NCI-H1092 (cell line): ENCODE measurements around the gene LCP2.

Experiments
- DNase-seq: peaks from one replicate; lab custom pipeline; 2025; lab: John Stamatoyannopoulos, UW

Gene LCP2

DNA sequence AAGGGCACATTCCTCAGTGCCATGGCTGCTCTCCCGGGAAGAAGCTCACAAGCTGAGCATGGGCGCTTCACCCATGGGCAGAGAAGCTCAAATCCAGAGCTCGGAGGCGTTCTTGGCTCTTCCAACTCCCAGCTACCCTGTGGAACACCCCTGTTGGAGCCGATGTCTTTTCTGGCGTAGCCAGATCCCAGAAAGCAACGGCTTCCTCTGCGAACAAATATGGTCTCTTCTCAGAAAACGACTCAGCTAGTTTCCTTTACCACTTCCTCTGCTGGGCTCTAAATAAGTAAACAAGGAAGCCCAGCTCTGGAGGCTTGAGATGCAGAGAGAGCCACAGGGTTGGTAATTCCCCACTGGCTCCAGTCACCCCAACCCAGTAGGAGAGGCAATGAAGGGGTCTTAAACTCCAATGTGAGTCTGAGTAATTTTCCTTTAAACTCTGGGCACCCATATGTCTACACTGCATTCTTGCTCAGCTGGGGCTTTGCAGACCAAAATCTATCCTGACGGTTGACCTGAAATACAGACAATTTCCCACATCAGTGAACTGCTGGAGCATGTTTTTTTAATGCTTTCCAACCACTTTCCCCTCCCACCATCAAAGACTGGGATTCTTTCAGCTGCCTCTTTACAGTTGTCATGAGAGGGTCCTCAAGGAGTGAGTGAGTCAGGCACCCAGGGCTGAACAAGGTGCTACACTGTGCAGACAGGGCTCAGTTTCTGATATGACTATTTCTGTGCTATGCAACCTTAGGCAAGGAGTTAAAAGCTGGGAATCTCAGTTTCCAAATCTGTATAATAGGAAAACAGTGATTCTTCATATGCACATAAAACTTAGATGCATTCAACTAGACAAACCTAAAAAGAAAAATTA, at the start of gene LCP2:
LCP2 (minus strand) TSS at position 189 of the 874 bp plus-strand sequence; CDS start at position 23, 166 bp downstream.
- no peak for DNase-seq

DNA sequence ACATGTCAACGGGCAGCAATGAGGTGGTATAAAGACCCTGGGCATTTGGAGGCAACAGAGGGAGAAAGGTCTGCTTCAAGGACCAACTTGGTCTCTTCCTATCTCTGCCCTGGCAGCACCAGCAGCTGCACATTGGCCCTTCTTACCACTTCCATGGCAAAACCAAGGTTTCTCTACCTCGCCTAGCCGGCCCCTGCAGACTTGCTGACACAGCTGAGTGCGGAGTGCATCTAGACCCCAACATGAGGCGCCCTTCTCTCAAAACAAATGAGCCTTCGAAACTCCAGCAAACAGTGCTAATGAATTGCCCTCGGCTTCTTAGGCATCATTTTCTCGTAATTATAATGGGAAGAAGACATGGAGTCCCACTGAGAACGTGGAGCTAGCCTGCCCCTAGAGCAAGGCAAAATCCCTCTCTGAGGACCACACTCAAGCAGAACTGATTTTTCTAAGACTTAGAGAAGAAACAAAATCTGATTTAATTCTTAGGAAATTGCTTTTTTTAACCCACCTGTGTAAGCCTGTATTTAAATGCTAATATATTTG, 49.5 kb upstream of the LCP2 start:
- no peak for DNase-seq

DNA sequence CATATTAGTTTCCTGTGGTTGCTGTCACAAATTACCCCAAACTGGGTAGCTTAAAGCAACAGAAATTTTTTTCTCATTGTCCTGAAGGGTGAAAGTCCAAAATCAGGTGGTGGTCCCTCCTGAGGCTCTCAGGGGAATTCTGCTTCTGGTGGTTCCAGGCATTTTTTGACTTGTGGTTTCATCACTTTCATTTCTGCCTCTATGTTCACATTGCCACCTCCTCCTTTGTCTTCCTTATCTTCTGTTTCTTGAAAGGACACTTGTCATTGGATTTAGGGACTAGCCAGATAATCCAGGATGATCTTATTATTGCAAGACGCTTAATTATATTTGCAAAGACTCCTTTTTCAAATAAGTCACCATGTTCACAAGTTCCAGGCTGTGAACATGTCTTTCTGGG, 48.4 kb upstream of the LCP2 start:
- no peak for DNase-seq

DNA sequence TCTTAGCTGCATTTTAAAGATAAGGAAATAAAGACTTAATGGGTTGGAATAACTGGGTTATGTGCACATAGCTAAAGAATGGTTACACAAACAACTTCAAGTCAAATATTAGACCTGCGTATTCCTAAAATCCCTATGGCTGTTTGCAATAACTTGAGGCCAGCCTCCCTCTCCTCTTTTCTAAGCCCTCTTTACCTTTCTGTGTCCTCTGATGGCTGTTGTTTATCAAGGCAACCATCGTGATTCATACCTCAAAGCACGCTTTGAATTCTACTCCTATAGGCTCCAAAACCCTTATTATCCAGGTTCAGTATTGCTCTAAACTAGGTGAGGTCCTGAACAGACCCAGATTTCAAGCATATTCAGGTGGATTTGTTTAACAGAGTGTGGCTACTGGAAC, 45.6 kb upstream of the LCP2 start:
- DNase-seq, result no peak

DNA sequence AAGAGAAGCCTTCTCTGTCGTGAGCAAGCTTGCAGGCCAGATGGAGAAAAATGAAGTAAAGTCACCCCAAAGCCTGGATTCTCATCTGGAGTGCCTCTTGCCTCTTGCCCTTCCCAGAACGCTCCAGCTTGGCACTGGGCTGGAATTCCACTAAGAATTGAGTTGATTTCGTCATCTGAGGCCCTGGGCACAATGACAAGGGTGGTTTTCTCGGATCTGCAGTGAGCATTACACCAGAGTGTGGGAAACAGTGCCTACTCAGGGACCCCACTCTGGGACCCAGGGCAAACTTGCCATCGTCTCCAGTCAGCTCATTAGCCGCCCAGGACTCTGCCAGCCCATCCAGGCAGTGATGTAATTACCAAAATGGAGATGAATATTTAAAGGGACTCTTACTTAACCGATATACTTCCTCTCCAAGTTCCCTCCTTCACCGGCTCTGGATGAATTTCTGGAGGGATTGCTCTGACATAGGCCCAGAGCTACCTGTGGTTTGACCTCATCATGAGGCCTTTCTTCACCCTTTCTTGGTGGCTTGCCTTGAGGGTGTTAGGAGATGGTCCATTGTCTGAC, 44.7 kb upstream of the LCP2 start:
- no peak for DNase-seq

DNA sequence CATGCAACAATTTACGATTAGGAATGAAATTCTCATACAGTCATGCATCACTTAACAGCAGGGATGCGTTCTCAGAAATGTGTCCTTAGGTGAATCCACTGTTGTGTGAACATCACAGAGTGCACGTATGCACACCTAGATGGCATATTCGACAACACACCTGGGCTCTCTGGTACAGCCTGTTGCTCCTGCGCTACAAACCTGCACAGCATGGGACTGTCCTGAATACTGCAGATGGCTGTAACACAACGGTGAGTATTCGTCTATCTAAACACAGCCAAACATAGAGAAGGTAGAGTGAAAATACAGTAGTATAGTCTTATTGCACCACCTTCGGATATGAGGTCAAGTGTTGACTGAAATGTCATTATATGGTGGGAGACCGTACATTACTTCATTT, 44.0 kb upstream of the LCP2 start:
- DNase-seq, result no peak

DNA sequence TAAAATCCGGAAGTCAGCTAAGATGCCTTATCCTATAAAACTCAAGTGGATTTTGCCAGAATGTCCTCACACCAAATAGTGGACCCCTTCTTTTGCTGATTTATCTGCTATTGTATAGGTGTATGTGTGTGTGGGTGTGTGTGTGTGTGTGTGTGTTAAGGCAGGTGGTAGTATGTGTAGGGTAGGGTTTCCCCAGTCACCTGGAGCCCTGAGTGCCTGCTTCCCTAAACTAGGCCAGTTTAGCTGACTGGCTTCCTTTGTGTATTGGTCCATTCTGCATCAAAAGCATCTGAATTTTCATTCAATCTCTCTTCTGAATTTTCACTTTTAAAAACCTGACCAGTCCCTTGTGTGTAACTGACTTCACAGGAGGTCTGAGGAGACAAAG, 42.2 kb upstream of the LCP2 start:
- DNase-seq, result no peak

DNA sequence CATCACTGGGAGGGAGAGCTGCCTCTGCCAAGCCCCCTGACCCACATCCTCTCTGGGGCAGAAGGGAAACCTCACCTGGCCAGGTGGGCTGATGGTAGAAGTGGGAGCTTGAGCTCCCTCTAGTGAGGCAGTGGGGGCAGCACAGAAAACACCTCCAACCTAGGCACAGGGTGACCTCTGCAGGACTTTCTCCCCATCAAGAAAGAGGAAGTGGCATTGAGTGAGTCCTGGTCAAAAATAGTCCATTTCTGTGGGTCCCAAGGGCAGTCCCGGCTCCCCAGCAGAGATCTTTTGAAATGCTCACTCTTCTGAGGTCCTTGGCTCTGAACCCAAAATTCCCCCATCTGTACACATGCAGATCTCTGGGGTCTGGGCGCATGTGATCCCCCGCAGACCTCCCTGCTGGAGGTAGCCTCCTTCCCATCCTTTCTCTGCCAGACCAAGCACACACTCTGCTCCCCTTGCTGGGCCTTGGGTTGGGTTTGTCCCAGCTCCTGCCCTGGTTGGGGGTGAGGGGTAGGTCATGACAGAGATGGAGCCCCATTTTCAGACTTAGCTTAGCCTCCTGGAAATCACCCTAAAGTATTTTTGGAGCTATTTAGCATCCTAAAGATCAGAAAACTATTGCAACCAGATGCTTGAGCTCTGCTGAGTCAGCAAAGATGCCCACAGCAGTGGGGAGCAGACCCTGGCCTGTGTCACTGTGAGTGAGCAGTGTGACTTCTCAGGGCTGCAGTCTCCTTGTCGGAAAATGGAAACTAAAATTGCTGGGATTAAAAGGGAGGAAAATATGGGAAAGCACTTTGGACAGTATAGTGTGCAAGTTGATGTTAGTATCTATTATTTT, 41.6 kb upstream of the LCP2 start:
- DNase-seq, result no peak

DNA sequence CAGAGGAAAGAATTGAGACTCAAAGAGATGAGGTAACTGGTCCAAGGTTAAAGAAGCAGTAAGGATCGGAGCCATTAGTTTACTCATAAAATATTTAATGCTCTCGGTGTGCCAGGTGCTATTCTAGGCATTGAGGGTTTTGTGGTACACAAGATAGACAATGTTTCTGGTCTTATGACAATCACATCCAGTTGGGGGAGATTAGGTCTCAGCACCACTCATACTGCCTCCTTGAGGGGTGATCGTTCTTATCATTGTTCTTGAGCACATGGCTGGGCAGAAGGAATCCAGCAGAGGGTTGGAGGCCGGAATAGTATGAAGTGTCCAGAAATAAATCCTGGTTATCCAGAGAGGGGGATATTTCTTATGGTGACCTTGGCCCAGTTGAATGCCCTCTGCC, 40.7 kb upstream of the LCP2 start:
- no peak for DNase-seq

DNA sequence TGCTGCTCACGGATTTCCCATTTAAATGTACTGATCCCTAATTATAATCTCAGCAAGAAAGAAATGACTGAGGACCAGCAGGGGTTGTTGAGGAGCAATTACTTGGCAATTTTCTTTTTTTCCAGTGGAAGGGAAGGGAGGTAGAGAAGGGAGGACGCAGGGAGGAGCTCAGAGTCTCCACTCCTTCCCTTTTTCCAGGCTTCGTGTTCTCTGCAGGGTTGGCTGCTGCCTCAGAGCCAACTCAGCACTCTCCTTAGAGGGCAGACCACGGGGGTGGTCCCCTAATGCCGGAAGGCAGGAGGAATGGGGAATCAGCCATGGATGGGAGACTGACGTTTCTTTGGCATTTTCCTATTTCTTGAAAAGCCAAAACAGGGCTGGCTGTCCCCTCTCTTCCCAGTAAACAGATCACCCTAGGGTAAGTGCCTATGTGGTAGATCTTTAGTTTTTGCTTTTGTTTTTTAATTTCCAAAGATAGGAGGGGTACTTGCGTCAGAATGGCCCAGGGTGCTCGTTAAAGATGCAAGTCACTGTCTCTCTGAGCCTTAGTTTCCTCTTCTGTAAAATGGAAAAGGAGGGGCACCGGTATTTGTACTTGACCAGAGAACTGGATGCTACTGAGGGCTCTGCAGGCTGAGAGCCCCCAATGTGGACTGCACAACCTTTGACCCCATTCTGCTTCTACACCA, 39.6 kb upstream of the LCP2 start:
- DNase-seq, result no peak

DNA sequence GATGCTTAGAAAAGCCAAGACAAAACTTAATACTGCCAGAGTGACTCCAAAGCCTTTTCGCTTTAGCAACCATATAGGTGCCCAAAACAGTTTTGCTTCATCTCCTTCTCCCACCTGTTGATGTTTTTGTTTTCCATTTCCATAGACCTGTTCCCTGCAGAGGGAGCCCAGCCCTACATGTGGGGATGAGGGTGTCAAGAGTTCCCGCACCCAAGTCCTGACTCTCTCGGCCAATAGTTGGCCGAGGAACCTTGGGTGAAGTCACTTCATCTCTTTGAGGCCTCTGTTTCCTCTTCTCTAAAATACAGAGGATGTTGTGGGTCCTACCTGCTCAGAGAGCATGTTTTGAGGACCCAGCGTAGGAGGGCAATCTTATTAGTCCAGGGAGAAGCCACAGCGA, 38.5 kb upstream of the LCP2 start:
- DNase-seq, result no peak

DNA sequence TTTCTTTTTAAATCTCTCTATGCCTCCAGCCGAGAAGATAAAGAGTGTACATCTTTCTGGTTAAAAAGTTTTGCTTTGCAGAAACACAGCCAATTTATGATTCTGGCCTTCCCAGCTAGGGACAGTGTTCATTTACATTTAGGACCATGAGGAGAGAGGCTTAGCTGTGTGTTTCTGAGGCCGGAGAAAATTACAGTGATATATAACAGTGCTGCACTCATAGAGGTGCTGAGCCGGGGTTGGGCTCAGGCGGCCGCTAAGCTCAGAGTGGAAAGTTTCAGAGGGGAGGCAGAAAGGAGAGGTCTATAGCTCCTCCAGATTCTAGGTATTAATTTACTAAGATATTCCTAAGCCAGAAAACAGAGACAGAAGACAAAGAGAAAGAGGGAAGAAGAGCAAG, 37.0 kb upstream of the LCP2 start:
- DNase-seq, result no peak

DNA sequence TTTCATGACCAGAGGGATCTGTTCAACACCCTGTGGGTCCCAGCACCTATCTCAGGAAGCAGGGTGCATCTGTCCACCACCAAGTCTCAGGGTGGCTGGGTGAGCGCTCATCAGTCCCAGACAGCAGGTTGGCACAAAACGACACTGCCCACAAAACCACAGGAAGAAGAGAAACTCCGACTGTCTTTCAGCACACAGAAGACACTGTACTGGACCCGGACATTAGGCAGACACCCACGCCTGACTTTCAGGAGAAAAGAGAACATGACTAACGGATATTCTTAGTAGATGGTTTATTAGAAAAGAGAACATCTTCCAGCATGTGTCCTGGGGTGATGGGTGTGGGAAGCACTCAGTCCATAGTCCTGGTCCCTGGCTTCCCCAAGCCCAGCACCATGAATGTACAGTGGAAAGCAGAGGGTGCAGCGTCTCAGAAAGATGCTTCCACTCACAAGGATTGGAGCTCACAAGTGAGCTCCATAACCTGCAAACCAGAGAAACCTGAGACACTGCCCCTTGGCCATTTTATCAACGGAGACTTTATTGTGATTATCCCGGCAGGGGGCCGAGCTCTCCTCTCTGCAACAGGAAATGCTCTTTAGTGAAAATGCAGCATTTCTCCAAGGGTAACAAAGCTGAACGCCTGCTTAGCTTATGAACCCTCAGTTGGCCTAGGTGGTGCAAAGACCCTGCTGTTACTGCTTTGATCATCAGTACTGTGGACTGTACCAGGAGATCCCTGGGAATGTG, 35.8 kb upstream of the LCP2 start:
- DNase-seq, result no peak

DNA sequence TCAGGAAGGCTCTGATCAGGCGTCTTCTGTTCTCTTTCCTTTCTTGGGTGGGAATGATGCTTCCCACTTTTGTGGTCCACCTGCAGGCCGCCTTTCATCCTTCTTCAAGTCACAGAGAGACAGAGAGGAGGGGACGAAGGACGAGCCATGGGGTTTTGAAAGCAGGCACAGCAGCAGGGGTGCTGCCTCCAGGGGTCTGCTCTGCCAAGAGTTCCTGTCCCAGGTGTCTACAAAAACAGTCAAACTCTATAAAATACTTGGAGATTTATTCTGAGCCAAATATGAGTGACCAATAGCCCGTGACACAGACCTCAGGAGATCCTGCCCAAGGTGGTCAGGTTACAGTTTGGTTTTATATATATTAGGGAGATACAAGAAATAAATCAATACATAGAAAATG, 34.5 kb upstream of the LCP2 start:
- DNase-seq, result no peak

DNA sequence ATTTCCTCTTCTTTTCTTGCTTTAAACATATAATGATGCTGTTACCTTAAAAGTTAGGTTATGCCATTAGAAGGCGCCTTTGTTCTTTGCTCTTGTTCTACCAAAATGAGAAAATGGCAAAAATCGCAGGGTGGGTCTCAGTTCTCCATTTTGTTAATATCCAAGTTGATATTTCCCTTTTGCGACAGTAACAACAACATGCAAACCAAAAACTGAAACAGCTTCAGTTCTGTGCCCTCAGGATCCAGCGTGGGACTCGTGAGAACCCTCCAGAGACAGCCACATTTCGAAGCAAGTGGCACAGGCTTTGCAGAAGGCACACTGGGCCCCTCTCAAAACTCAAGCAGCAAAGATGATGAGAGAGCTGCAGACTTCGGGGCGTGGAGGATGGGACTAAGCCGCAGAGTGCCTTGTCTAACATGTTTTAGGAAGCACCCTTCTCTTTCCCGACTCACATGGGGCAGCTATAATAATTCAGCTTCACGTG, 33.0 kb upstream of the LCP2 start:
- no peak for DNase-seq

DNA sequence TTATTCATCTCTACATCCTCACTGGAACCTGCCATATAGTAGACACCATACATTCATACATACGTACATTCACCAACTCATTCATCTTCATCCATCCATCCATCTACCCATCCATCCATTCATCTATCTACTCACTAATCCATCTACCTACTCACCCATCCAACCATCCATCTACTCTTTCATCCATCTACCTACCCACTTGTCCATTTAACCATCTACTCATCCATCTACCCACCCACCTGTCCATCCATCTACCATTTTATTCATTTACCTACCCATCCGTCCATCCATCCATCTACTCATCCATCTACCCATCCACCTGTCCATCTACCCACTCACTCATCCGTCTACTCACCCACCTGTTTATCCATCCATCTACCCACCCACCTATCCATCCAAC, 31.9 kb upstream of the LCP2 start:
- DNase-seq, result no peak

DNA sequence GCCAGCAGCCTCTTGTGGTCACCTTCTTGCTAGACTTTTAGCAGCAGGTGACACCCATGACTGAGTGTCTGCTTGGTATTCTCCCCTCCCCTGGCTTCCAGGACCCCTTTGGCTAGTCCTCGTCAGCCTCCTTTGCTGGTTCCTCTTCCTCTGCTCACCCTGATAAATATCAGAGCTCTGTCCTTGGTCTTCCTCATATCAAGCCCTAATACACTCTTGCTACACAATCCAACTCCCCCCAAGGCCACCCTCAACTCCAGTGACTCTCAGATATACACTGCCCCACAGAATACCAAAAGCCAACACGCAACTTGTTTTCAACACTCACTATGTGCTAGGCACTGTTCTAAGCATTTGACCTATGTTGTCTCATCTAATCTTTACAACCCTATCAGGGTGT, 30.3 kb upstream of the LCP2 start:
- no peak for DNase-seq

DNA sequence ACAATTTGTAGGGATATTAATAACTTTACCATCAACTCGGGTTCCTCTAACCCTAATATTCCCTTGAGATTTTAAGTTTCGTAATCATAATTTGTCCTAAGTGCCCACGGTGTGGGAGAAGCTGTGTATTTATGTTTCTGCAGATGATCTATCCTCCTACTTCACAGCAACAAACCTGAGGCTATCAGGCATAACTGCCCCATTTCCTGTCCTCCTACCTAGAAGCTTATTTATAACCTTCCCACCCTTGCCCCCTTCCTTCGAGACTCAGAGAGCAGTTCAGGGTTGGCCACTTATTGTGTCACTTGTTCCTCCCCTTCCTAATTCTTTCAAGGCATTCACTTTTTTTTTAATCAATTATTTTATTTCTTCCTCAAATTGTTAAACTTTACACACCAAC, 29.6 kb upstream of the LCP2 start:
- no peak for DNase-seq

DNA sequence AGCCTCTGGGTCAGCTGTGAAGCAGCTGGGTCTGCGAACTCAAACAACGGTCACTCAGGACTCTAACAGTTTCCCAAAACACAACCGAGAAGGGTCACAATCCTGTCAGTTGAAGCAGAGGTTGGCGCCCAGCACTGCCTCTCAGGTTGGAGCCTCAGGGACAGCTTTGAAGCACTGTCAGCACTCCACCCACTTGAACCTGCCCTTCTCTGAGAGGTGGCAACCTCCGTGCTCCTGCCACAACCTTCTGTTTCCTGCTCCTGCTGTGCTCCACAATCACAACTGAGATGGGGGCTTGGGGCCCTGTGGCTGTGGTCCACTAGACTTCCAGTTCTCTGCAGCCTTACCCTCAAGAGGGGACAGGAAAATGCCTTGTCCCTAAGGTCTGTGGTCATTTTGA, 21.7 kb upstream of the LCP2 start:
- no peak for DNase-seq

DNA sequence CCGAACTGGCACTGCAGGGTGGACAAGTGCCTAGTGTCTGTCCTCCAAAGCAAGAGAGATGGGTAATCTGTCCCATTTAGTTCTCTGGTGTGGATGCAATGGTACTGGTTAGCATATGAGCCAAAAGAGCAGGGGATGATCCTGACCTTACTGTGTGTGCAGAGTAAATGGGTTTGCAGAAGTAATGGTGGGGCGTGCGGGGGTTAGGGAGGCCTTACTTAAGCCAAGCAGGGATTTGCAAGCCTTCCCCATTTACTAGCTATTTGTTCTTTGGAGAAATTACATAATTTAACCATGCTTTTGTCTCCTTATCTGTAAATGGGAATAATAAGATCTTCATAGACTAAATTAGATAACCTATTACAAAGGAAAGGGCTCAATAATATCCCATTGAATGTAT, 19.9 kb upstream of the LCP2 start:
- no peak for DNase-seq

DNA sequence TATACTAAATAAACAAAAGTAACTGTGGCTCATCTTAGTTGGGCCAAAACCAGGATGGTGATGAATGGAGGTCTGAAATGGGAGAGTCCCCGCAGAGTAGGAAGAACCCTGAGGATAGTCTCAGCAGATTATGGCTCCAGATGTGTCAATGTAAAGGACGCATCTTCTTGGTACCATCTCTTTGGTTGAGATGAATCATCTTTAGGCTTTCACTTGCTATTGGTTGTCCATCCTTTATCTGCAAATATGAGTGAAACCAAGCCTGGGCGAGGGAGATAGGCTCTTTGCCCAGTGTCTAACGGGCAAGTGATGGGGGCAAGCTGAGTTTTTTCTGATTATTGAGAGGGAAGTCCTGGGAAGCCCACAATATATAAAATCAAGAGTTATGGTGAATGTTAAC, 19.4 kb upstream of the LCP2 start:
- DNase-seq, result no peak
